ENCODE results near the gene RAP1A.

The RAP1A gene

GRCh38 chr1:111704240-111704639 is 84.7 kb downstream of the RAP1A start:
- FAIRE-seq (no peak), DNase-seq (ENCODE audit: extremely low spot score, insufficient read length, low read depth) (no peak)

GRCh38 chr1:111704776-111705175 is 85.2 kb downstream of the RAP1A start:
- DNase-seq (ENCODE audit: extremely low spot score, insufficient read length, low read depth) (no peak), FAIRE-seq (no peak)

GRCh38 chr1:111705841-111706240 is 86.3 kb downstream of the RAP1A start:
- FAIRE-seq (no peak), DNase-seq (ENCODE audit: extremely low spot score, insufficient read length, low read depth) (no peak)

GRCh38 chr1:111706921-111707320 is 87.3 kb downstream of the RAP1A start:
- DNase-seq (ENCODE audit: extremely low spot score, insufficient read length, low read depth) (no peak), FAIRE-seq (no peak)

GRCh38 chr1:111707906-111708305 is 88.3 kb downstream of the RAP1A start:
- DNase-seq (ENCODE audit: extremely low spot score, insufficient read length, low read depth), result no peak
- FAIRE-seq, result peak; percentile 45

GRCh38 chr1:111709986-111710385 is 90.4 kb downstream of the RAP1A start:
- DNase-seq (ENCODE audit: extremely low spot score, insufficient read length, low read depth), result no peak

GRCh38 chr1:111716333-111716732 is 96.7 kb downstream of the RAP1A start:
- FAIRE-seq, result no peak

More at GRCh38 chr1:111709986-111710385, 90.4 kb downstream of the RAP1A start:
- no peak for FAIRE-seq

GRCh38 chr1:111717450-111717849 is 97.9 kb downstream of the RAP1A start:
- DNase-seq (ENCODE audit: extremely low spot score, insufficient read length, low read depth) (no peak), FAIRE-seq (no peak)

More at GRCh38 chr1:111716333-111716732, 96.7 kb downstream of the RAP1A start:
- DNase-seq (ENCODE audit: extremely low spot score, insufficient read length, low read depth), result no peak

GRCh38 chr1:111719135-111719534 is 99.5 kb downstream of the RAP1A start:
- no peak for DNase-seq (ENCODE audit: extremely low spot score, insufficient read length, low read depth)
- no peak for FAIRE-seq

GRCh38 chr1:111719674-111720132 is 100.1 kb downstream of the RAP1A start:
- FAIRE-seq (no peak), DNase-seq (ENCODE audit: extremely low spot score, insufficient read length, low read depth) (no peak)

- no peak for FAIRE-seq
- DNase-seq (ENCODE audit: extremely low spot score, insufficient read length, low read depth), result no peak
Observed at GRCh38 chr1:111720274-111720976, 100.8 kb downstream of the RAP1A start.

- FAIRE-seq, result no peak
Observed at GRCh38 chr1:111720977-111721786, 101.6 kb downstream of the RAP1A start.

GRCh38 chr1:111723091-111723806 is 103.7 kb downstream of the RAP1A start:
- FAIRE-seq (no peak), DNase-seq (ENCODE audit: extremely low spot score, insufficient read length, low read depth) (no peak)

More at GRCh38 chr1:111720977-111721786, 101.6 kb downstream of the RAP1A start:
- no peak for DNase-seq (ENCODE audit: extremely low spot score, insufficient read length, low read depth)

GRCh38 chr1:111723871-111724270 is 104.3 kb downstream of the RAP1A start:
- FAIRE-seq (no peak), DNase-seq (ENCODE audit: extremely low spot score, insufficient read length, low read depth) (no peak)

- FAIRE-seq (no peak), DNase-seq (ENCODE audit: extremely low spot score, insufficient read length, low read depth) (no peak)
Observed at GRCh38 chr1:111725192-111725591, 105.6 kb downstream of the RAP1A start.

- FAIRE-seq (no peak), DNase-seq (ENCODE audit: extremely low spot score, insufficient read length, low read depth) (no peak)
Observed at GRCh38 chr1:111727056-111727455, 107.5 kb downstream of the RAP1A start.

- FAIRE-seq, result no peak
Observed at GRCh38 chr1:111729271-111729921, 109.8 kb downstream of the RAP1A start.

GRCh38 chr1:111729946-111730681 is 110.5 kb downstream of the RAP1A start:
- FAIRE-seq, result no peak

More at GRCh38 chr1:111729271-111729921, 109.8 kb downstream of the RAP1A start:
- no peak for DNase-seq (ENCODE audit: extremely low spot score, insufficient read length, low read depth)

GRCh38 chr1:111730706-111731105 is 111.1 kb downstream of the RAP1A start:
- DNase-seq (ENCODE audit: extremely low spot score, insufficient read length, low read depth), result no peak
- FAIRE-seq, result no peak

More at GRCh38 chr1:111729946-111730681, 110.5 kb downstream of the RAP1A start:
- DNase-seq (ENCODE audit: extremely low spot score, insufficient read length, low read depth), result no peak
